ENCODE results near the gene ZNF594.
"Not testable (repeated sequence)": the region's sequence is repeated elsewhere in the genome, so short reads cannot be mapped to it uniquely, and the experiment has no call there.

Gene ZNF594

GRCh38 chr17:5200360-5200759, 8.7 kb upstream of the ZNF594 start:
- no peak for DNase-seq

DNA sequence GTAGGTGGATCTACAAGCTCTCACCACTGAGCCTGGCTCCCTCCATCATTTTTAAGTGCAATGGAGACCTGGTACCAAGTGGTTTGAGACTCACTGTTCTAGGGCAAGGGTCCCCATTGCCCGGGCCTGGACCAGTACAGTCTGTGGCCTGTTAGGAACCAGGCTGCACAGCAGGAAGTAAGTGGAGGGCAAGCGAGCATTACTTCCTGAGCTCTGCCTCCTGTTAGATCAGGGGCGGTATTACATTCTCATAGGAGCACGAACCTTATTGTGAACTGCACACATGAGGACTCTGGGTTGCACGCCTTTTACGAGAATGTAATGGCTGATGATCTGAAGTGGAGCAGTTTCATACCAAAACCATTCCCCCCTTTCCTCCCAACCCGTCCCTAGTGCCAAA, 6.8 kb upstream of the ZNF594 start:
- DNase-seq = no peak

GRCh38 chr17:5194346-5194745, 2.7 kb upstream of the ZNF594 start:
- no peak for DNase-seq

- DNase-seq = no peak
These were observed 7.4 kb downstream of the ZNF594 start for GRCh38 chr17:5184288-5184687.

- no peak for DNase-seq
These were observed 8.3 kb downstream of the ZNF594 start for GRCh38 chr17:5183410-5183793.

DNA sequence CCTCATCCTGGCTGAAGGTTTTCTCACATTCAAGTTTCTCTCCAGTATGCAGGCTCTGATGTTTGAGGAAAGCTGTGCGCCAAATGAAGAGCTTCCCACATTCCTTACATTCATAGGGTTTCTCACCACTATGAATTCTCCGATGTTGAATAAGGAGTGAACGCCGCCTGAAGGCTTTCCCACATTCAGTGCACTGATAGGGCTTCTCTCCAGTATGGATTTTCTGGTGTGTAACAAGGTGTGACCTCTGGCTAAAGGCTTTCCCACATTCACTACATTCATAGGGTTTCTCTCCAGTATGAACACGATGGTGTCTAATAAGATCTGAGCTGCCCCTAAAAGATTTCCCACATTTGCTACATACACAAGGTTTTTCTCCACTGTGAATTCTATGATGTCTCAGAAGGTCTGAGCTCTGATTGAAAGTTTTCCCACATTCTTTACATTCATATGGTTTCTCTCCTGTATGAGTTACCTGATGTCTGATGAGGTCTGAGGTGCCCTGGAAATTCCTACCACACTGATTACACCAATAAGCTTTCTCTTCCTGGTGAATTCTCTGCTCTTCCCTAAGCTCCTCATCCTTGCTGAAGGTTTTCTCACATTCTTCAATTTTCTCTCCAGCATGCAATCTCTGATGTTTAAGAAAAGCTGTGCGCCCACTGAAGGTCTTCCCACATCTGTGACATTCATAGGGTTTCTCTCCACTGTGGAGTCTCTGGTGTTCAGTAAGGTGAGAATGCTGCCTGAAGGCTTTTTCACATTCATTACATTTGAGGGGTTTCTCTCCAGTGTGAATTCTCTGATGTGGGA, 8.9 kb downstream of the ZNF594 start:
- DNase-seq = no peak

DNA sequence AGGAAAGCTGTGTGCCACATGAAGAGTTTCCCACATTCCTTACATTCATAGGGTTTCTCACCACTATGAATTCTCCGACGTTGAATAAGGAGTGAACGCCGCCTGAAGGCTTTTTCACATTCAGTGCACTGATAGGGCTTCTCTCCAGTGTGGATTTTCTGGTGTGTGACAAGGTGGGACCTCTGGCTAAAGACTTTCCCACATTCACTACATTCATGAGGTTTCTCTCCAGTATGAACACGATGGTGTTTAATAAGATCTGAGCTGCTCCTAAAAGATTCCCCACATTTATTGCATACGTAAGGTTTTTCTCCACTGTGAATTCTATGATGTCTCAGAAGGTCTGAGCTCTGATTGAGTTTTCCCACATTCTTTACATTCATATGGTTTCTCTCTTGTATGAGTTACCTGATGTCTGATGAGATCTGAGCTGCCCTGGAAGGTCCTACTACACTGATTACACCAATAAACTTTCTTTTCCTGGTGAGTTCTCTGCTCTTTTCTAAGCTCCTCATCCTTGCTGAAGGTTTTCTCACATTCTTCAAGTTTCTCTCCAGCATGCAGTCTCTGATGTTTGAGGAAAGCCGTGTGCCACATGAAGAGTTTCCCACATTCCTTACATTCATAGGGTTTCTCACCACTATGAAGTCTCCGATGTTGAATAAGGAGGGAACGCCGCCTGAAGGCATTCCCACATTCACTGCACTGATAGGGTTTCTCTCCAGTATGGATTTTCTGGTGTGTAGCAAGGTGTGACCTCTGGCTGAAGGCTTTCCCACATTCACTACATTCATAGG, 10.0 kb downstream of the ZNF594 start:
- no peak for DNase-seq

DNA sequence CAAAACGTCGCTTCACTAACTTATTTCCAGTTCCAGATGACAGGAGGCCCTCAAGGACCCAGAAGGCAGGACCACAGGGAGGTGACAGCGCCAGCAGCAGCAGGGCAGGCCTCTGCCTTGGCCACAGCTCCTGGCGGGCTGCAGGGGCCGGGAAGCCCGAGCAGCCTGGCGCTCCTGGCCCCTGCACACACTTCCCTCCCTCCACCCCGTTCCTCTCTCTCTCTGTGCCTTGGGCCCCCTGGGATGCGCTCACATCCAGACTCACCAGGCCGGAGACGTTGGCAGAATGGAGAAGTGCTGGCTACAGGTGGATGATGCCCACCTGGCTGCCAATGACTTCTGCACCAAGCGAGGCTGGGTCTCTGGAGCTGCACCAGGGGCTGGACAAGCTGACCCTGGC, 12.7 kb downstream of the ZNF594 start:
- DNase-seq = no peak

DNA sequence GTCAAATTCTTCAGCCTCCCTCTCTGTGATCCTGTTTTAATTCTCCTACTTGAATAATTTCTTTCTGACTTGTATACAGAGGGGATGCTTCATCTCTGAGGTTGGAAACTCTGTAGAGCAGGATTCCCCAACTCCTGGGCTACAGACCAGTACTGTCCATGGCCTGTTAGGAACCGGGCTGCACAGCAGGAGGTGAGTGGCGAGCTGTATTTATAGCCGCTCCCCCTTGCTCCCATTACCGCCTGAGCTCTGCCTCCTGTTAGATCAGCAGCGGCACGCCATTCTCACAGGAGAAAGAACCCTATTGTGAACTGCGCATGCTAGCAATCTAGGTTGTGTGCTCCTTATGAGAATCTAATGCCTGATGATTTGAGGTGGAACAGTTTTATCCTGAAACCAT, 16.6 kb downstream of the ZNF594 start:
- not testable (repeated sequence) for DNase-seq

- DNase-seq = not testable (repeated sequence)
These were observed 25.7 kb downstream of the ZNF594 start for GRCh38 chr17:5165791-5166564.

DNA sequence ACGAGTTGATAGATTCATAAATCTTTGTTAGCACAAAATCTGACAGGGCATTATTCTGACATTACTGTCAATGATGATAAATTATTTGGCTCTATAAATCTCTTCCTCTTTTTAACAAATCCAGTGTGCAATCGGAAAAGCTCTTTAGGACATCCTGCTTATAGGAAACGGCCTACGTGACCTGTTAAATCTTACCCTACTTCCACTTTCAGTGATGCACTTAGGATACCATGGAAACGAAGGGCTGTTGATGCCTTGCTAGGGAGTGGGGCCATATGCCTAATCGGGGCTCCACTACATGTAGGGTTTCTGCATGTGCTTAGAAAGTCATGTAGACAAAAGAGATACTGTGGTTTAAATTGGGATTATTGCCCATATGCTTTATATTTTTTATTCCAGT, 27.2 kb downstream of the ZNF594 start:
- DNase-seq = no peak

DNA sequence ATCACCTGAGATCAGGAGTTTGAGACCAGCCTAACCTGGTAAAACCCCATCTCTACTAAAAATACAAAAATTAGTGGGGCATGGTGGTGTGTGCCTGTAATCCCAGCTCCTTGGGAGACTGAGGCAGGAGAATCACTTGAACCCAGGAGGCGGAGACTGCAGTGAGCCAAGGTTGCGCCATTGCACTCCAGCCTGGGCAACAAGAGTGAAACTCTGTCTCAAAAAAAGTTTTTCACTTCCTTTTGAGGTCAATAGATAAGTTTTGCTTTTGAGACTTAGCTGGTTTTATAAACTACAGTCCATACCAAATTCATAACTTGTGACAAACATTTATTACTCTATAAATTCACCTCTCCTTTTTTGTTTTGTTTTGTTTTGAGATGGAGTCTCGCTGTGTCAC, 29.9 kb downstream of the ZNF594 start:
- not testable (repeated sequence) for DNase-seq

GRCh38 chr17:5160702-5161101, 31.0 kb downstream of the ZNF594 start:
- not testable (repeated sequence) for DNase-seq

DNA sequence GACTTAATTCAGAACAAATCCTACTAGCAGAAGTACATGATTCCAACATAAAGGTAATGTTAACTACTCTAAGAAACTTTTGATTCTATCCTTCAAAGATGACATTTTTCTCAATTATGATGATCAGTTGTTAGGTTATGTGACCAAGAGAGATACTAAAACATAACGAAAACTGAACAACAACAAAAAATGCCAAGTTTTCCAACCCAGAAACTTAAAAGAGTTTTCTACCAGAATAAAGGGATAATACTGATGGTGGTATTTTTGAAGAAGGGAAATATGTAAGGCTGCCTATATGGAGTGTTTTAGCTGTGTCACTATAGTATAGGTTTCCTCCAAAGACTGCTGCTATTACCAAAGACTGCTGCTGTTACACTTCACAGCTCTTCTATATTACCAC, 45.5 kb downstream of the ZNF594 start:
- not testable (repeated sequence) for DNase-seq

- DNase-seq = not testable (repeated sequence)
These were observed 48.8 kb downstream of the ZNF594 start for GRCh38 chr17:5142877-5143276.

GRCh38 chr17:5139458-5139732, 52.3 kb downstream of the ZNF594 start:
- DNase-seq = no peak

- no peak for DNase-seq
These were observed 52.8 kb downstream of the ZNF594 start for GRCh38 chr17:5138616-5139457.

GRCh38 chr17:5138198-5138544, 53.5 kb downstream of the ZNF594 start:
- not testable (repeated sequence) for DNase-seq

DNA sequence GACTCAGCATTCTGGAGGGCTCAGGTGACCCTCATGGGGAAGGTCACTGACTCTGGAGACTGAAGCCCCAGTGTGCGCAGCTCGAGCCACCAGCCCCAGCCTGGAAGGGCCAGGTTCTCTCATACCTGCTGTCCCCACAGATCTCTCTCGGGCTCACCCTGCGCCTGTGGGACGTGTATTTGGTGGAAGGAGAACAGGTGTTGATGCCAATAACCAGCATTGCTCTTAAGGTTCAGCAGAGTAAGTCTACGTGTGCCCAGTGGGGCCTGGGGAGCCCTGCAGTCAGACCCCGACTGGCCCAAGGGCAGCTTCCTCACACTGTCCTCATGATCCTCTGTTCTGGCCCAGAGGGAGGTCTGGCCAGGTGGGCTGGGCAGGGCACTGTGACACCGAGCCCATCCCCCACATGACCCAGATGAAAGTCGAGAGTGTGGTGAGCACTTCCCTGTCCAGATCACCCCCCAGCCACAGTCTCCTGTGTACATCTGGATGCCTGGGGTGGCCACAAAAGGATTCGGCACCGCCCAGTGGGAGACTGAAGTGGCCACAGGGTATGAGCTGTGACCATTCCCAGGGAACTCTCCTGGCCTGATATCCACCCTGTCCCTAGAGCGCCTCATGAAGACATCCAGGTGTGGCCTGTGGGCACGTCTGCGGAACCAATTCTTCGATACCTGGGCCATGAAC, 54.0 kb downstream of the ZNF594 start:
- DNase-seq = not testable (repeated sequence)

GRCh38 chr17:5136580-5137412, 54.9 kb downstream of the ZNF594 start:
- DNase-seq = not testable (repeated sequence)
